Measurements from ENCODE around the gene HOXB8.

The HOXB8 gene

GRCh38 chr17:48637323-48638260 is 22.5 kb upstream of the HOXB8 start:
- no peak for DNase-seq

- peak in 4 of 5 experiments; percentile 29 to 66 (median 58) for DNase-seq
These were observed 21.3 kb upstream of the HOXB8 start for GRCh38 chr17:48636177-48637018.

GRCh38 chr17:48634493-48635208 is 19.6 kb upstream of the HOXB8 start:
- no peak for DNase-seq

- DNase-seq = no peak
These were observed 18.2 kb upstream of the HOXB8 start for GRCh38 chr17:48633266-48633677.

- no peak for DNase-seq
These were observed 17.6 kb upstream of the HOXB8 start for GRCh38 chr17:48632579-48633265.

GRCh38 chr17:48631693-48632578 is 16.8 kb upstream of the HOXB8 start:
- DNase-seq = peak in 1 of 5 experiments; percentile 52

- no peak for DNase-seq
These were observed 16.0 kb upstream of the HOXB8 start for GRCh38 chr17:48630925-48631692.

GRCh38 chr17:48630009-48630924 is 15.2 kb upstream of the HOXB8 start:
- DNase-seq = no peak

GRCh38 chr17:48629411-48629759 is 14.3 kb upstream of the HOXB8 start:
- DNase-seq = no peak

- no peak for DNase-seq
These were observed 13.7 kb upstream of the HOXB8 start for GRCh38 chr17:48628649-48629410.

GRCh38 chr17:48627623-48628521 is 12.8 kb upstream of the HOXB8 start:
- no peak for DNase-seq

- no peak for DNase-seq
These were observed 12.1 kb upstream of the HOXB8 start for GRCh38 chr17:48627118-48627597.

GRCh38 chr17:48626245-48627117 is 11.4 kb upstream of the HOXB8 start, which contains the start of gene HOXB9:
Gene HOXB9, minus strand, starts transcription at chr17:48626358. Its CDS starts 89 bp downstream, at chr17:48626269.
- DNase-seq = peak in 3 of 5 experiments; percentile 29 to 55 (median 47)

- peak in 2 of 5 experiments; percentile 18 to 24 for DNase-seq
These were observed 10.6 kb upstream of the HOXB8 start for GRCh38 chr17:48625495-48626244.

Data from T-helper 2 cell (primary cell).